Neuronal stem cell (in vitro differentiated cells): Measurements from ENCODE around the gene NDRG2.
A peak's percentile ranks its signal among the peaks of the same experiment; 100 is the strongest.

Experiments
- DNase-seq: peaks from one replicate; pipeline ENCODE4 v3.0.0-alpha.2; 2013; ENCODE audit warnings: low spot score
- H2AFZ ChIP-seq: one replicate; pipeline ENCODE4 v1.6.1; 2013; ENCODE audit warnings: mild to moderate bottlenecking, low read length, inconsistent platforms
- H2AK5ac ChIP-seq: 2 replicates; pipeline ENCODE4 v1.6.1; 2013; ENCODE audit warnings: low read depth, mild to moderate bottlenecking, inconsistent platforms, low read length, moderate library complexity, mixed read lengths
- H2BK120ac ChIP-seq: 2 replicates; pipeline ENCODE4 v1.6.1; 2013; ENCODE audit warnings: low read depth, mild to moderate bottlenecking, inconsistent platforms, low read length, moderate library complexity, mixed read lengths
- H2BK12ac ChIP-seq: one replicate; pipeline ENCODE4 v1.6.1; 2013; ENCODE audit warnings: low read length, inconsistent platforms
- H2BK15ac ChIP-seq: 2 replicates; pipeline ENCODE4 v1.6.1; 2013; ENCODE audit warnings: mild to moderate bottlenecking, low read length, inconsistent platforms, mixed read lengths
- H2BK5ac ChIP-seq: one replicate; pipeline ENCODE4 v1.6.1; 2013; ENCODE audit warnings: inconsistent platforms, mild to moderate bottlenecking, low read length, moderate library complexity
- H3K14ac ChIP-seq: one replicate; pipeline ENCODE4 v1.6.1; 2013; ENCODE audit warnings: low read length, inconsistent platforms
- H3K18ac ChIP-seq: 2 replicates; pipeline ENCODE4 v1.6.1; 2013; ENCODE audit warnings: low read length, inconsistent platforms
- H3K23ac ChIP-seq: 2 replicates; pipeline ENCODE4 v1.6.1; 2013; ENCODE audit warnings: low read depth, mild to moderate bottlenecking, mixed read lengths, low read length, inconsistent platforms; ENCODE audit not compliant: poor library complexity
- H3K27ac ChIP-seq: replicated peaks from 3 replicates; pipeline ENCODE4 v1.5.1; 2013; ENCODE audit warnings: low read length, inconsistent platforms
- H3K27me3 ChIP-seq, 3 experiments: 2 replicates each; pipeline ENCODE4 v1.6.1; 2013; ENCODE audit warnings: low read length in 3 of 3, mild to moderate bottlenecking in 2 of 3, inconsistent platforms in 1 of 3, low read depth in 1 of 3, mixed read lengths in 1 of 3, moderate library complexity in 1 of 3; ENCODE audit not compliant: control insufficient read depth in 3 of 3, insufficient read depth in 3 of 3
- H3K36me3 ChIP-seq, 2 donors: replicated peaks in 1 of 2; 2 replicates each; pipeline ENCODE4 v1.6.1; 2013; ENCODE audit warnings: low read length in 2 of 2; ENCODE audit not compliant: control insufficient read depth in 2 of 2, insufficient read depth in 2 of 2
- H3K4ac ChIP-seq: 2 replicates; pipeline ENCODE4 v1.6.1; 2013; ENCODE audit warnings: inconsistent platforms, mild to moderate bottlenecking, low read length, moderate library complexity
- H3K4me1 ChIP-seq, 2 donors: 1 replicate in 1 of 2; 2 replicates in 1 of 2; pipeline ENCODE4 v1.6.1; 2013; ENCODE audit warnings: low read length in 2 of 2, low read depth in 1 of 2; ENCODE audit not compliant: control insufficient read depth in 2 of 2, insufficient read depth in 1 of 2
- H3K4me2 ChIP-seq: one replicate; pipeline ENCODE4 v1.6.1; 2013; ENCODE audit warnings: mild to moderate bottlenecking, low read length, inconsistent platforms; ENCODE audit not compliant: insufficient read depth, poor library complexity, severe bottlenecking
- H3K4me3 ChIP-seq, 2 donors: 2 replicates each; pipeline ENCODE4 v1.5.1; 2013; ENCODE audit warnings: low read length in 2 of 2, mild to moderate bottlenecking in 2 of 2, inconsistent platforms in 1 of 2, moderate library complexity in 1 of 2
- H3K79me1 ChIP-seq: one replicate; pipeline ENCODE4 v1.6.1; 2013; ENCODE audit warnings: low read depth, mild to moderate bottlenecking, inconsistent platforms, low read length, moderate library complexity
- H3K9ac ChIP-seq: one replicate; pipeline ENCODE4 v1.6.1; 2013; ENCODE audit warnings: mild to moderate bottlenecking, low read depth, low read length, inconsistent platforms; ENCODE audit not compliant: poor library complexity
- H3K9me3 ChIP-seq, 2 donors: replicated peaks in 1 of 2; 2 replicates each; pipeline versions ENCODE3 to v1.6.1; 2013; ENCODE audit warnings: low read length in 2 of 2, mild to moderate bottlenecking in 2 of 2, inconsistent platforms in 1 of 2, low read depth in 1 of 2, mixed read lengths in 1 of 2, moderate library complexity in 1 of 2; ENCODE audit not compliant: control insufficient read depth in 2 of 2, insufficient read depth in 1 of 2
- H4K8ac ChIP-seq: one replicate; pipeline ENCODE4 v1.6.1; 2013; ENCODE audit warnings: low read depth, mild to moderate bottlenecking, inconsistent platforms, low read length, moderate library complexity
- H4K91ac ChIP-seq: one replicate; pipeline ENCODE4 v1.6.1; 2013; ENCODE audit warnings: low read length, low read depth, mild to moderate bottlenecking, inconsistent platforms; ENCODE audit not compliant: poor library complexity
- WGBS, 2 donors: extraction: QIAGEN DNeasy Blood & Tissue Kit; methylation state at CpG; one replicate each; pipeline ENCODE4 v1.1.7; 2013; ENCODE audit warnings: missing lambda C conversion rate in 2 of 2, mixed read lengths in 1 of 2; ENCODE audit not compliant: insufficient read length in 2 of 2, insufficient replicate concordance in 1 of 2; ENCODE audit errors: extremely low coverage in 2 of 2; 5-methylcytosine and 5-hydroxymethylcytosine counted together

Gene NDRG2

GRCh38 chr14:21019366-21019765 lies 5.5 kb downstream of the NDRG2 start:
- Histone ChIP-seq H2BK15ac (no peak overlapping the region), H3K4me3 (no peak overlapping the region), H2BK5ac (no peak overlapping the region), H3K4me1 (peaks cover 0 to 3% of the 10 kb centered on the region in 2 donors), H3K4ac (no peak overlapping the region), H4K91ac (no peak overlapping the region), H3K36me3 (no peaks in the 10 kb centered on the region), H3K14ac (no peak overlapping the region), H2AK5ac (no peak overlapping the region), H3K27ac (no peak overlapping the region), H2BK12ac (no peak overlapping the region), H3K9ac (no peak overlapping the region), H3K23ac (no peak overlapping the region), H3K4me2 (no peak overlapping the region), H3K27me3 (peaks cover 5 to 48% (median 23%) of the 10 kb centered on the region in 3 experiments), H2BK120ac (no peak overlapping the region), H4K8ac (no peak overlapping the region), H2AFZ (no peak overlapping the region), H3K9me3 (peaks cover 0 to 9% of the 10 kb centered on the region in 2 donors), H3K79me1 (no peaks in the 10 kb centered on the region), H3K18ac (no peak overlapping the region)
- no CpG with 5 or more reads among the region's 1 CpG for WGBS, 2 donors
- no peak for DNase-seq

GRCh38 chr14:21018781-21019180 lies 6.1 kb downstream of the NDRG2 start:
- H3K18ac ChIP-seq = no peak overlapping the region
- H2BK120ac ChIP-seq = no peak overlapping the region
- H2BK5ac ChIP-seq = no peak overlapping the region
- no peak overlapping the region for H3K27ac ChIP-seq
- H3K4me2 ChIP-seq = no peak overlapping the region
- H2AK5ac ChIP-seq = peak overlapping the region; percentile 38
- H2BK12ac ChIP-seq = no peak overlapping the region
- H3K27me3 ChIP-seq = peaks cover 2 to 42% (median 17%) of the 10 kb centered on the region in 3 experiments
- no peaks in the 10 kb centered on the region for H3K36me3 ChIP-seq
- no peak overlapping the region for H4K91ac ChIP-seq
- no peak overlapping the region for H3K9ac ChIP-seq
- H3K23ac ChIP-seq = no peak overlapping the region
- peaks cover 0 to 9% of the 10 kb centered on the region in 2 donors for H3K9me3 ChIP-seq
- H4K8ac ChIP-seq = no peak overlapping the region
- no peak overlapping the region for H2AFZ ChIP-seq
- WGBS, 2 donors = no CpG with 5 or more reads among the region's 3 CpGs
- peaks cover 0 to 3% of the 10 kb centered on the region in 2 donors for H3K4me1 ChIP-seq
- no peak for DNase-seq
- H3K4me3 ChIP-seq = no peak overlapping the region
- H3K79me1 ChIP-seq = no peaks in the 10 kb centered on the region
- no peak overlapping the region for H3K4ac ChIP-seq
- H2BK15ac ChIP-seq = peak overlapping the region; percentile 24
- no peak overlapping the region for H3K14ac ChIP-seq

GRCh38 chr14:21018286-21018685 lies 6.6 kb downstream of the NDRG2 start:
- Histone ChIP-seq H3K79me1 (no peaks in the 10 kb centered on the region), H2AK5ac (peak overlapping the region; percentile 38), H2BK5ac (peak overlapping the region; percentile 58), H4K8ac (no peak overlapping the region), H3K4me3 (no peak overlapping the region), H3K9me3 (peaks cover 0 to 5% of the 10 kb centered on the region in 2 donors), H3K27ac (no peak overlapping the region), H3K4me1 (peaks cover 0 to 3% of the 10 kb centered on the region in 2 donors), H2BK12ac (no peak overlapping the region), H2BK120ac (no peak overlapping the region), H3K27me3 (peaks cover 0 to 37% (median 12%) of the 10 kb centered on the region in 3 experiments), H3K36me3 (no peaks in the 10 kb centered on the region), H3K4me2 (no peak overlapping the region), H4K91ac (no peak overlapping the region), H3K18ac (no peak overlapping the region), H2BK15ac (no peak overlapping the region), H3K23ac (no peak overlapping the region), H3K4ac (no peak overlapping the region), H3K14ac (no peak overlapping the region), H3K9ac (no peak overlapping the region), H2AFZ (no peak overlapping the region)
- no peak for DNase-seq
- no CpG with 5 or more reads among the region's 7 CpGs for WGBS, 2 donors

GRCh38 chr14:21017528-21018245 lies 7.2 kb downstream of the NDRG2 start:
- Histone ChIP-seq H3K18ac (no peak overlapping the region), H3K23ac (peak overlapping the region; percentile 20), H3K4ac (no peak overlapping the region), H2AFZ (no peak overlapping the region), H3K27ac (no peak overlapping the region), H3K9me3 (peaks cover 0 to 3% of the 10 kb centered on the region in 2 donors), H2BK120ac (no peak overlapping the region), H4K8ac (no peak overlapping the region), H2BK12ac (peak overlapping the region; percentile 42), H3K4me3 (no peak overlapping the region), H3K4me1 (peaks cover 0 to 3% of the 10 kb centered on the region in 2 donors), H3K14ac (peak overlapping the region; percentile 26), H3K9ac (no peak overlapping the region), H2AK5ac (peak overlapping the region; percentile 65), H3K4me2 (no peak overlapping the region), H4K91ac (no peak overlapping the region), H3K27me3 (peaks cover 0 to 31% (median 6%) of the 10 kb centered on the region in 3 experiments), H2BK5ac (peak overlapping the region; percentile 58), H3K36me3 (no peaks in the 10 kb centered on the region), H2BK15ac (no peak overlapping the region), H3K79me1 (no peaks in the 10 kb centered on the region)
- no CpG with 5 or more reads among the region's 28 CpGs for WGBS, 2 donors
- no peak for DNase-seq
